HG03095 (cell line): ENCODE measurements around the gene CRYM.
"Not testable (repeated sequence)": the region's sequence is repeated elsewhere in the genome, so short reads cannot be mapped to it uniquely, and the experiment has no call there.

Source experiments
- ATAC-seq: cut with Tn5 transposase; IDR thresholded peaks from one replicate; pipeline ENCODE4 v1.9.1; 2021; ENCODE audit warnings: moderate library complexity; ENCODE audit not compliant: unreplicated experiment

Gene CRYM

GRCh38 chr16:21277927-21278706, at the start of gene CRYM:
Gene CRYM, minus strand, starts transcription at chr16:21278290. Its CDS starts 39 bp downstream, at chr16:21278251.
- ATAC-seq: no peak

DNA sequence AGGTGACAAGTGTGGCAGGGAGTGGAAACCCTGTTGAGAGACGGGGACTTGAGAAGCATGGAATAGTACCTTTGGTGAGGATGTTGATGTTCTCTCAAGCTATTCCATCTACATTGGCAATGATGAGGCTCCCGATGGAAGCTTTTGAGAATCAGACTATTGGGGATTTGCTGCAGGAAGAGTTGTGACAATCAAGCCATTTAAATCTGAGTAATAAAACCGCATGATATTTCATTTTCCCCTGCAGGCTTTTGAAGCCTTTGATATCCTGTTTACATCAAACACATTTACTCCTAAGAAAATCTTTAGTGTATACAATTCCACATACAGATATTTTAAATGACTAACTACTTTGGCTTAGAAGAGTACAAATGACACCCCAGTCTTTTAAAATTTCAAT, 49.0 kb upstream of the CRYM start:
- no peak for ATAC-seq

GRCh38 chr16:21326459-21326858, 48.4 kb upstream of the CRYM start:
- ATAC-seq: no peak

DNA sequence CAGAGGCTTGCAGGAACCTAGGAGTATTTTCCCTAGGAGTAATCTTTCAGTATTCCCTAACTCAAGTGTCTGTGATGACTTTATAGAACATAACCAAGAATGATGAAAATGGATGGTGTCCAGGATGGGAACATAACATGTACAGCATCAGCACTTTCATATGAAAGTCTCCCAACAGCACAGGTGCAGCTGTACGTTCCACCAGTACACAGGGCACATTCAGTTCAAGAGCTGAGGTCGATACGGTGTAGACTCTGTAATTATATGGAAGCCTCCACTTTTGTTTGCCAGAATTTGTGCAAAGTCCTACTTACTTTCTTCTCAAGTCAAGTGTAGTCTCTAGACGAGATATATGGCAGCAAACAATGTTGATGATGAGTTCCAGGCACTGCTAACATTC, 46.2 kb upstream of the CRYM start:
- ATAC-seq: no peak

DNA sequence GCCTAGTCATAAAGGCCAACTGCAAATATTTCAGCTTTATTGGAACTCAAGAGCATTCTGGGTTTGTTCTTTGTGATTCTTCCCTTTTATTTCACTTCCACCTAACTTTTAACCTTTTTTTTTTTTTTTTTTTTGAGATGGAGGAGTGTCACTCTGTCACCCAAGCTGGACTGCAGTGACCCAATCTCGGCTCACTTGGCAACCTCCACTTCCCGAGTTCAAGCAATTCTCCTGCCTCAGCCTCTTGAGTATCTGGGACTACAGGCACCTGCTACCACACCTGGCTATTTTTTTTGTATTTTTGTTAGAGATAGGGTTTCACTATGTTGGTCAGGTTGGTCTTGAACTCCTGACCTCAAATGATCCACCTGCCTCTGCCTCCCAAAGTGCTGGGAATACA, 44.2 kb upstream of the CRYM start:
- not testable (repeated sequence) for ATAC-seq

- no peak for ATAC-seq
These were observed 43.6 kb upstream of the CRYM start for GRCh38 chr16:21321736-21322135.

- ATAC-seq: no peak
These were observed 36.2 kb upstream of the CRYM start for GRCh38 chr16:21314339-21314738.

GRCh38 chr16:21312863-21313372, 34.8 kb upstream of the CRYM start:
- ATAC-seq: not testable (repeated sequence)

GRCh38 chr16:21312046-21312445, 34.0 kb upstream of the CRYM start:
- not testable (repeated sequence) for ATAC-seq

- not testable (repeated sequence) for ATAC-seq
These were observed 28.6 kb upstream of the CRYM start for GRCh38 chr16:21306712-21307111.

DNA sequence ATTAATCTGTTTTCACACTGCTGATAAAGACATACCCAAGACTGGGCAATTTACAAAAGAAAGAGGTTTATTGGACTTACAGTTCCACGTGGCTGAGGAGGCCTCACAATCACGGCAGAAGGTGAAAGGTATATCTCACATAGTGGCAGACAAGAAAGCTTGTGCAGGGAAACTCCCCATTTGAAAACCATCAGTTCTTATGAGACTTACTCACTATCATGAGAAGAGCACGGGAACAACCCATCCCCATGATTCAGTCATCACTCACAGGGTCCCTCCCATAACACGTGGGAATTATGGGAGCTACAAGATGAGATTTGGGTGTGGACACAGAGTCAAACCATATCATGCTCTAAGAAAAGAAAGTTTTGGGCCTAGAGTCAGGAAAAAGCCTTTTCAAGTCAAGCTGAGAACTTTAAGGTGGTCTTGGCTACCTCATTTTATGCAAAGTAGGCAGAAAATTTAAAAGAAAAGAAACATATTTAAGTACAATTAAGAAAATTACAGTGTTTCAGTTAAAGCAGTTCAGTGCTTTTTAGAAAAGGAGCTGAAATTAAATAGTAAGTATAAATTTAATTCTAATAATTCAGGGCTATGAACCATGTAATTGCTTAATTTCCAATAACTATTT, 24.9 kb upstream of the CRYM start:
- ATAC-seq: no peak

- no peak for ATAC-seq
These were observed 24.4 kb upstream of the CRYM start for GRCh38 chr16:21302454-21302853.

GRCh38 chr16:21301895-21302291, 23.8 kb upstream of the CRYM start:
- no peak for ATAC-seq

DNA sequence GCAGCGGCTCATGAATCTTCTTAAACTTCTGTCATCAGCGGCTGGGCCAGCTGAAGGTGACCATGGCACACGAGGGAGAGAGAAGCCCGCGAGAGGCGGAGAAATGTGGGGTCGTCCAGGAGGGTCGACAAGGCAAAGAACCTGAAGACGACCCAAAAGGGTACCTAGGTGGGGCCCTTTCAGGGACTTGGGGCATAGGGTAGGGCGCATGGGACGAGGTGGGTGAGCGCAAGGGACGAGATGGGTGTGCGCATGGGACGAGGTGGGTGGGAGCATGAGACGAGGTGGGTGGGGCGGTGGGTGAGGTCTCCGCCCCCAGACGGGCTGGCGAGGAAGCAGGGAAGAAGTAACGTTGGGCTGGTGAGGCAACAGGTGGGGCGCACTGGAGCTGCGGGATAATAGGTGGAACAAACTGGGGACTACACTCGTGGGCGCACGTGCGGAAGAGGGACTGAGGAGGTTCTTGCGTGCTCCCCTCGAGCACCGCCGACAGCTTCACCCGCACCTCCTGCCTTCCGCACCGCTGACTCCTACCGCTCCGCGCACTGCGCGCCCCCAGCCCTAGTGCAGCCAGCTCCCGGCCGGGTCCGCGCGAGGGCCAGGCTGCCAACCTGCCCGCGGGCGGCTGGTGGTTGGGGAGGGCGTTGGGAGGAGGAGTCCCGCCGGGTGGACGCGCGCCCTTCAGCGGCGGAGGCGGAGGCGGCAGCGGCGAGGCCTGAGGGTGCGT, 23.2 kb upstream of the CRYM start:
- peak; percentile 47 for ATAC-seq

DNA sequence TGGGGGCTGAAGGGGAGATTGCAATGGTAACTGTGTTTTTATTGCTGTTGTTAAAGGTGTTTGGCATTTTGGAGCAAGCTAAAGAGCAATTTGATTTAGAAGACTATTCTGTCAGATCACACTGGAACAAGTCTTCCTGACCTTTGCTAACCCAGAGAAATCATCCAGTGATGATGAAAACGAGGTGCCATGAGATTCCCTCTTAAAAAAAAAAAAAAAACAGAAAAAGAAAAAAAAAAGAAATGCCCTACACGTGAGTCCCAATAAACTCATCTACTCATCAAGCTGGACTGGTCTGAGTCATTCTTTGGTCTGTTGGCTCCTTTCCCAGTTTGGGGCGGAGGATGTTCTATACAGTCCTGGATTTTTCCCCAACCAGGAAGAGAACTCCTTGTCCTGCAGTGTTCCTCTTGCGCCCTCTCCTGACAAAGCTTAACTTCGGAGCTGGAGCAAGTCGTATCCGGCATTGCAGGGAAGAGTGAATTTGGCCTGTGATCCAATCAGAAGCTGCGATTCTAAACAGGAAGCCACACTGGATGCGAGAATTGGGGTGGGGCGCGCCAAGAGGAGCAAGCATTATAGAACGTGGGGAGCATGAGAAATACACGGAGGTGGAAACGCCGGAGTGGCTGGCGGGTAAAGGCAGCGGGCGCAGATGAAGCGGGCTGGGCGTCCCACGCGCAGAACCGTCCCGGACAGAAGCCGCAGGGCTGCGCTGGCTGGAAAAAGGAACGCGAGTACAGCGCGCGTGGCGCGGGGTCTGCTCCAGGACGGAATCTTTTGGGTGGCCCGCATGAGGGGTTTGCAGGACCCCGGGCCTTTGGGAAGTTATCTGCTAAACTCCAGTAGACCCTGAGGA, 22.4 kb upstream of the CRYM start:
- ATAC-seq: peak; percentile 55

GRCh38 chr16:21289789-21290188, 11.7 kb upstream of the CRYM start:
- not testable (repeated sequence) for ATAC-seq

GRCh38 chr16:21285314-21285713, 7.2 kb upstream of the CRYM start:
- no peak for ATAC-seq

- no peak for ATAC-seq
These were observed 6.3 kb upstream of the CRYM start for GRCh38 chr16:21284414-21284813.

DNA sequence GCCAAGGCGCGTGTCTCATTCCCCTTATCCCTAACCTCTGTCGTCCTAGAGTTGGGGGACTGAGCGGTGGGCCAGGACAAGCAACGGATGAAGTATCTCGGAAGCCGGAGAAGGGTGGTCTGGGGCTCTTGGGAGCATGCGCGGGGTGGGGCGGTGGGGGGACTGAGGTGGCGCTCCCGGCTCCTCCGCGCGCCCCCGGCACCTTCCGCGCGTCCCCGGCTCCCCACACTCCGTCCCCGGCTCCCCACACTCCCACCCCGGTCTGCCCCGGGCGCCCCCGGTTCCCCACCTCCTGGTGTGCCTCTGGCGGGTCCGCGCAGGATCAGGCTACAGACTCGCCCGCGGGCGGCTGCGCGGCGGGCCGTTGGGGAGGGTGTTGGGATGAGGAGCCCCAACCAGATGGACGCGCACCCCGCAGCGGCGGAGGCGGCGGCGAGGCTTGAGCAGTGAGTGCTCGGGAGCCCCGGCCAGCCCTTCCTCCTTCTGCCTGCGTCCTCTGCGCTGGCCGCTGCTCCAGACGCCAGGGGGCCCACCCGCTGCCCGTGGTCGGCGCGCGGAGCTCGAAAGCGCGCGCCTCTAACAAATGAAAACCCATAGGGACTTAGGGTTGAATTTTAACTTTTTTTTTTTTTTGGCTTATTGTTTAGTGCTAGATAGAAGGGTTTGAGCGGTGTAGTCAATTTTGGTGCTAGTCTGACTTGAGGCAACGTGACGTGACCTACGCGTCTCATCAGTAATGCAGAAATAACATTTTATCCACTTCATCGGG, 5.6 kb upstream of the CRYM start:
- ATAC-seq: no peak
